ENCODE results near the gene CRYBB1.
"Not testable (repeated sequence)": the region's sequence is repeated elsewhere in the genome, so short reads cannot be mapped to it uniquely, and the experiment has no call there.

GRCh38 chr22:26613753-26614152 lies 4.1 kb downstream of the CRYBB1 start:
- not testable (repeated sequence) for TF ChIP-seq CTCF (IDR thresholded peaks at IDR 0.05); TEAD4 (IDR thresholded peaks at IDR 0.05; ENCODE audit: borderline replicate concordance, insufficient read depth); EZH2phosphoT487 (IDR thresholded peaks at IDR 0.05; ENCODE audit: borderline replicate concordance, low read depth)
